ENCODE measurements around the gene RPL12.

Gene RPL12

DNA sequence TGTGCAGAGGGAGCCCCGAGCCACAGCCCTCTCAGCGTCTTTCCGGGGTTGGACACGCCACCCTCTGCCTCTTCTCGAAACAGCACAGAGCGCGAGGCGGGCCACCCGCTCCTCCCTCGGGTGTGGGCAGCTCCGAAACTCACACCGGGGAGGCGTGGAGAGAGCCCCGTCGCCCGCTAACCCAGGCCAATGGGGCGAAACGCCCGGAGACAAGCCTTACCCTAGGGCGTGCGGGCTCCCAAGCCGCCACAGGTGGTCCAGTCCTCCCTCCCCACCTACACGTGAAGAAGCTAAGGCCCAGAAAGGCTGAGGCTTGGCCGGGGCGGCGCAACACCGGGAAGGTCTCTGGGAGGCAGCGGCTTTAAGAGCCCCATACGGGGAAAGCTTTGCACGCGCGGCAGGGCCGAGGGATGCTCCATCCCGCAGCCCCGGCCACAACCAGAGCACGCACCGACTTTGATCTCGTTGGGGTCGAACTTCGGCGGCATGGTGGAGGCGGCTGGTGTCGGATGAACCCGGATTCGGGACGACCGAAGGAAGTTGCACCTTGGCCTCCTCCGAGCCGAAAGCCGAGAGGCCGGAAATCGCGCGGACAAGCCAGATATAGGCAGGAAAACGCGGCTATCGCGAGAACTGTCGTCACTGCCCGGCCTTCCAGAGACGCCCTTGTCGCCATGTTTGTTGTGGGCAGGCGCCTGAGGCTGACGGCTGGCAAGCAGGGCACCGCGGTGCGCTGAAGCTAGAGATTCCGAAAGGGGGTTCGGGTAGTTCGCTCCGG lies at the start of gene RPL12, which contains the start of gene LRSAM1:
TSS of gene RPL12 (minus strand) at position 577 of the 778 bp plus-strand sequence. CDS start at position 488, 89 bp downstream.
TSS of gene LRSAM1 (plus strand) at position 681 of the 778 bp plus-strand sequence. CDS start 3,018 bp downstream, outside the sequence.
- DNase-seq: peak; percentile 81

DNA sequence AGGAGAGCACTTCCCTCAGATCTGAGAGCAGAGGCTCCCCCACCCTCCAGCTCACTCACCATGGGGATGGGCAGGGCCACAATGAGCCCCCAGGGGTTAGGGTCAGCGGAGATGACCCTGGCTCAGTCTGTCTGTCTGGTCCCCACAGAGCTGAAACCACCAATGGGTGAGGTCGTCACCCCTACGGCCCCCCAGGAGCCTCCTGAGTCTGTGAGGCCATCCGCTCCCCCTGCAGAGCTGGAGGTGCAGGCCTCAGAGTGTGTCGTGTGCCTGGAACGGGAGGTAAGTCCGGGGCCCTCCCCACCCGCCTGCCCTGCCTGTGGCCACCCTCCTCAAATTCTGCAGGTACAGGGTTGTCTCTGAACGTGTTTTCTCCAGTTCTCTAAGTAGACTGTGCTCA lies 49.7 kb upstream of the RPL12 start:
- DNase-seq: no peak

DNA sequence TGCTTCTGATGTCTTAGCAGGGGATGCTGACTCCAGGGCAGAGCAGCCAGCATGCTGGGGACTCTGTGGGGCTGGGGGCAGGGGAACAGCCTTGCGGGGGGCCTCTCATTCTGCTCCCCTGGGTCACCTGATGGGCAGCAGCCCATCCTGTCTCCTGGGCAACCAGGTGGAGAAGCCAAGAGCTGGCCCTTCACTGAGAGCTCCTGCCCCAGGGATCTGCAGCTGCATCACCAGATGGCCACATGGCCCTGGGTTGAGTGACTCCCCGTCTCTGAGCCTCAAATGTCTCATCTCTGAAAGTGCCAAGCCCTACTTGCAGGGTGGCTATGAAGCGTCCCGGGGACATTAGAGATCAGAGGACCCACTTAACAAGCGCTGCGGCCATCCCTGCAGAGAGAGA lies 49.2 kb upstream of the RPL12 start:
- DNase-seq: no peak

DNA sequence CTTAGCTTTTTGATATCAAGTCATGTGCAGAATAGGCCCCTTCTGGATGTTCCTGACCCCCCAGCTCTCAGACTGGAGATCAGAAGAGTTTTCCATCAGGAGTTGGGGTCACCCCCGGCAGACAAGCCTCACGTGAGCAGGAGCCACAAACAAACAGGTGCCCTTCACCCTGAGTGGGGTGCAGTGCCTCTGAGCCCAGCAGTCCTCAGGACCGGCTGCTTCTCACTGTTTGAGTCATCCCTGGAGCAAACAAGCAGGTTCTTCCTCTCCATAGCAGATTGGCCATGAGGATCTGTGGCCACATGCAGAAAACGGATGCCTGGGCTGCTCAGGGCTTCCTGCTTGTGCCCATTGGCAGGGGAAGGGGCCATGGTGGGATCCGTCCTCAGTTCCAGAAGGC lies 47.1 kb upstream of the RPL12 start:
- DNase-seq: no peak

DNA sequence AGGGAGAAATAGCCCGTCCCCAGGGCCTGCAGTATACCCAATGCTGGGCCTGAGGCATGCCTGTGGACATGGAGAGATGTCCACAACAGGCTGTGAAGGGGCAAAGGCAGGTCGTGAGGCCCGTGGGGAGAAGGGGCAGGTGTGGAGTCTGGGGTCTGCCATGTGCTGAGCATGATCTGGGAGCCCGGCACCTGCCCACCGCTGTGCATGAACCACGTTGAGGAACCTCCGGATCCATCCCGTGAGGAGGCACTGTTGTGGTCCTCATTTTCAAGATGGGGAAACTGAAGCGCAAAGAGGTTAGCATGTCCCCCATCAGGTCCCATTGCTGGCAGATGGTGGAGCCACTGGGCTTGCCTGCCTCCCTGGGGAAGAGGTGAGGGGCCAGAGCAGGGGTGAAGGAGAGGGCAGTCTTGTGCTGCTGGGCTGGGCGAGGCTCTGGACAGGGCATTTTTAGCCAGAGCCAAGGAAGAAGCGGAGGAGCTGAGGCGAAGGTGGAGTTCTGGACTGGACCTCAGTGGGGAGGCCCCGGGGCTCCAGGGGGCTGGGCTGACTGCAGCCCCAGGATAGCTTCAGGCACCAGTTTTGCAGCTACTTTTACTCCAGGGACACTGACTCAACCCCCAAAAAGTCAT lies 46.6 kb upstream of the RPL12 start:
- DNase-seq: no peak

DNA sequence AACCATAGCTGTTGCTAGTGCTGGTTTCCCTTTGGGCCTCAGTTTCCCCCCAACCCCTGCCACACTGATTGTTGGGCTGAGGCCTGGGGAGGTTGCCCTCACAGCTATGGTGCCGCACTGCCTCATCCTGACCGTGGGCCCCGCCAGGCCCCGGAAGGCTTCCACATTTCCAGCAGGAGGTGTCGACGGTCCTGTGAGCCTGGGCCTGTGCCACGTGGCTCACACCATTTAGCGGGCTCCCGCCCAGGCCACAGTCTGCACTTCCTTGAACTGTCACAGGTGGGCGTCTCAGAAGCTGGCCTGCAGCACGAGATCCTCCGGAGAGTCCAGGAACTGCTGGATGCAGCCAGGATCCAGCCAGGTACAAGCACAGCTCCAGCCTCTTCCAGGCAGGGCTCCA lies 45.8 kb upstream of the RPL12 start:
- no peak for DNase-seq

DNA sequence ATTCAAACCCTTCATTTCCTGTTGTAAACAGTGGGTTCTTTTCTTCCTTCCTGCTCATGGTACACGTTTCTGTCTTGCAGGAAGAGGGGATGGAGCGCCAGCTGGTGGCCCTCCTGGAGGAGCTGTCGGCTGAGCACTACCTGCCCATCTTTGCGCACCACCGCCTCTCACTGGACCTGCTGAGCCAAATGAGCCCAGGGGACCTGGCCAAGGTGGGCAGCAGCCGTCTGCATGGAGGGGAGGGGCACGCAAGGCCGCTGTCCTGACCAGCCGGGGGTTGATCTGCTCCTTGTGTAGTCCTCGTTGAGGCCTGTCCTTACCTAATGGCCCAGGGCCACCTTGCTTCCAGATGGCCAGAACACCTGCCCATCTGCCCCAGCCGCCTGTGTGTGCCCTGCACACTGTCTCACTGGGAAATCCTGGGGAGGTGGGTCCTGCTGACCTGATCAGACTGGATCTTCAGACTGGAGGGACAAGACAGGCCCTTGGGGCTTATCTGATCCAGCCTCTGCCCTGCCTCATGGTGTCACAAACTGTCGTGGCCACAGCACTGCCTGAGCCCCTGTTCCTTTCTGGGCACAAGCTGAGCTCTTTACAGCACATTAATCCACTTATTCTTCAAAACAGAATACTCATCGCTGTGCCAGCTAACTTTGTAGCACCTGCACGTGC lies 44.8 kb upstream of the RPL12 start:
- no peak for DNase-seq

DNA sequence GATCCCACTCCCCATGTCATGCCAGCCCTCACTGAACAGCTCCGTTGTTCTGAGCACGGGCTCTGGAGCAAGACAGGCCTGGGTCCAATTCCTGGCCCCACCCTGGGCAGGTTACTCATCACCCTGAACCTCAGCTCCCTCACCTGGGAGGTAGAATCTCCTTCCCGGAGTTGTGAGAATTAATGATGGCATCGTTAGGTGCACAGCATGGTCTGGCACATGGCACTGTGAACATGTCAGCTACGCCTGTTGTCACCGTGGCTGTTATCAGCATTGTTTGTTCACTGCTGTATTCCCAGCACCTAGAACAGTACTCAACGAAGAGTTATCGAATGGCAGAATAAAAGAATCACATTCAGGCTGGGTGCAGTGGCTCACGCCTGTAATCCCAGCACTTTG lies 43.1 kb upstream of the RPL12 start:
- DNase-seq: no peak

DNA sequence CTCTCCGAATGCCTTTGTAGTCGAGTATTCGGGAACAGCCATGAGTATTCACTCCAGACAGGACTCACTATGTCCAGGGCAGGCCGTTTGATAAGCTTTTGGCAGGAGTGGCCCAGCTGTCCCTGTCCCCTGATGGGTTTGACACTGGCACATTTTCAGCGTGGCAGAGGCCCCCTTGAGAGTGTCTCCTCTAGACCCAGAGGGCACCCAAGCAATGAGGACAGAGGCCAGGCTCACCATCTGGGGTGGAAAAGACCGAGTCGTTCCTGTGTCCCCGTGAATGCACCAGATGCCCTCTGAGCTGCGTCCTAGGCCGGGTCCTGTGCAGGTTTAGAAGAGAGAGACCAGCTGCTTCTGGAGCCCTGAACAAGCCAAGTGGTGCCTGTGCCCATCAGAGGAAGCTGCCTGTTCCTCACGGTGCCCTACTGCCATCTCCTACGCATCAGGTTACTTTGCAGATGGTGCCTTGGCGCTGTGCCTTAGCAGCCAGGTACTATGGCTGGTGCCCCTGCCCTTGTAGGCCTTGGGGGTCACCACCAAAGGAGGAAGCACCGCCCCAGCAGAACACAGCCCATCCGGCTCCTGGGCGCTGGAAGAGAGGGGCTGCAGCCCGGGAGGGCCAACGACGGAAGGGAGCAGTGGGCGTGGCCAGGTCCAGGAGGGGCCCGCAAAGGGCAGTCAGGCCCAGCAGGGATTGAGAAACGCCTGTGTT lies 42.5 kb upstream of the RPL12 start:
- DNase-seq: no peak

DNA sequence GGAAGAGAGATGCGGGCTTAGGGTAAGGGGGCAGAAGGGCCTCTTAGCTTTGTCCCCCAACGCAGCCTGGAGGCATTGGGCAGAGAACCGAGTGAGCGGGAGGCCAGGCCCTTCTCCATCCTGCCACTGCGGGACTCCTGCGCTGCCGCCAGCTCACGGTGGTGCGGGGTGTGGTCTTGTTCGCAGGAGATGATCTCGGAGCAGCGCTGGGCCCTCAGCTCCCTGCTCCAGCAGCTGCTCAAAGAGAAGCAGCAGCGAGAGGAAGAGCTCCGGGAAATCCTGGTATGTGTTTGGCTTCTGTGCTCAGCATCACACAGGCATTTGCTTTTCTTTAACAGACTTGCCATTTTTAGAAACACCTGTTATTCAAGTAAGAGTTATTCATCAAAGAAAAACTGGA lies 41.4 kb upstream of the RPL12 start:
- DNase-seq: no peak

DNA sequence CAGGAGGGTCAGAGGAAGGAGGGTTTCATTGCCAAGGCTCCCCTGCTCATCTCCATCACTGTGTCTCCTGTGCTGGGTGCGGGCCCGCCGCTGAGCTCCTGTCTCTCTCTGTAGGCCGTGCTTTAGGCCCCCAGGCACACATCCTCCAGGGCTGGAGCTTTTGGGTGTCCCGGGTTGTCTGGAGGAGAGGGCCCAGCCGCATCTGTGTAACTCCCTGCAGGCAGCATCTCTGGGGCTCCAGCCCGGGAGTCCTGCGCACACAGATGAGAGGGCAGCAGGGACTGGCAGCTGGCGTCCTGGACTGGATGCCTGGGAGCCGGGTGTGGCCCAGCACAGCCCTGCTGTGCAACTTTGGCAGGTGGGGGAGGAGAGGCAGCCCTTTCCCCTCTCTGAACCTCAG lies 40.3 kb upstream of the RPL12 start:
- DNase-seq: no peak

DNA sequence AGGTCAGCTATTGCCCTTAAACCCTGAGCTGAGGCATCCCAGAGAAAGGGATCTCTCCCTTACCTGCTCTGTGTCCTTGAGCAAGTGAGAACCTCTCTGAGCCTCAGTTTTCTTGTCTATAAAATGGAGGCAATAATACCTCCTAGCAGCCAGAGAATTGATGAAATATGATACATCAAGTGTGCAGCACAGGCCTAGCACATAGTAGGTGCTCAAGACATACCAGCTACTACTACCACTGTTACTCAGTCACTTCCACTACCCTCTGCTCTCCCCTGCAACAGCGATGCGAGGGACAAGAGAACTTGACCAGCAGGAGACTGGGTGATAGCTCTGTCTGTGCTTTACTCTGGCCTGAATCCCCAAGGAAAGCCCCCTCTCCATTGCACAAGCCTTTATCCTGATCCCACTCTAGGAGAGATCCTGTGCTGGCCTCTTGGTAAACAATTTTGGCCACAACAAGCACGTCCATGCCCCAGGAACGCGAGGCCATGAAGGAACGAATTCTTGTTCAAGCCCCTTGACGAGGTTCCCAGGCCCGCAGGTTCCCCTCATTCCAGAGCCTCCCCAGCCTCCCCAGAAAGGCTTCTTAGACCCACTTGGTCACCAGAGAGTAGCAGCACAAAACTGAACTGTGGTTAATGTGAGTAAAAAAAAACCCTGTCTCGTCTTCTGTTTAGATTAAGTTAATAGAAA lies 39.5 kb upstream of the RPL12 start:
- DNase-seq: no peak

DNA sequence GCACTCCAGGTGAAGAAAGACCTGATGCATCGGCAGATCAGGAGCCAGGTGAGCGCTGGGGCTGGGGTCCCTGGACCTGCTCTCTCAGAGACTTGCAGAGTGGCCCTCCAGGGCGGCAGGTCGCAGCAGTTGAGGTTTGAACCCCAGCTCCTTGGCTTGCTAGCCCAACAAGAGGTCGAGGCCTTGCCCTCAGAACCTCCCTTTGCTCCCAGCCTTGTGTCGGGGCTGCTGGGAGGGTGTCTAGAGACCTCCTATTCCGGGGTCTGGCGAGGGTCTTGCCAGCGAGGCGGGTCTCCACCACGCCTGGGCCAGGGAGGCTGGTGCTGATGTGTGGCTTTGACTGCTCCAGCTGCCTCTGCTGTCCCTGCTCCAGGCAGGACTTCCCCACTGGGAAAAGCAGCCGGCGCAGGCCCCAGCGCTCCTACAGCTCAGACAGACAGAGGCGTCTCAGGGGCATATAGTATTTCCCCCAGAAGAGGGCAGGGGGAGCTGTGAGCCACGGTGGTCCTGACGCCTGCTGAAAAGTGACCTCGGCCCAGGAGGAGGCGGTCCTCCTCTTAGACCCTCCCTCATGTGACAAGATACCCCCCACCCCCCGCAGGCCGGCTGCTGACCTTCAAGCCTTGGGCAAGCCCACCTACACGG lies 38.4 kb upstream of the RPL12 start:
- no peak for DNase-seq

DNA sequence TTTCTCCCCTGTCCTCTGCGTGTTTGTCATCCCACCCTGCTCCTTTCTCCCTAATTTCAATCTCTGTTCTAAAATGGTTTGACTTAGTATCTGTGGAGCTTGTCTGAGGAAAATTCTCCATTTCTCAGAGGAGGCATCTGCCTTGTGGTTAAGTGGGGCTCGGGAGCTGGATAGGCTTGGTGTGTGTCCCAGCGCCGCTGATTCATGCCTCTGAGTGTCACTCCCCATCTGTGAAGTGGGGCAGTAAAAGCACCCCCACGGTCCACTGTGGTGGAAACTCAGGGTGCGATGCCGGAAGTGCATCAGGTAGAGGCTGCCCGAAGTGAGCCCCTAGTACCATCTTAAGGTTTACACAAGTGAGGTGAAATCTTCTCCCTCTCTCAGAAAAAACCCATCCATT lies 37.7 kb upstream of the RPL12 start:
- no peak for DNase-seq

DNA sequence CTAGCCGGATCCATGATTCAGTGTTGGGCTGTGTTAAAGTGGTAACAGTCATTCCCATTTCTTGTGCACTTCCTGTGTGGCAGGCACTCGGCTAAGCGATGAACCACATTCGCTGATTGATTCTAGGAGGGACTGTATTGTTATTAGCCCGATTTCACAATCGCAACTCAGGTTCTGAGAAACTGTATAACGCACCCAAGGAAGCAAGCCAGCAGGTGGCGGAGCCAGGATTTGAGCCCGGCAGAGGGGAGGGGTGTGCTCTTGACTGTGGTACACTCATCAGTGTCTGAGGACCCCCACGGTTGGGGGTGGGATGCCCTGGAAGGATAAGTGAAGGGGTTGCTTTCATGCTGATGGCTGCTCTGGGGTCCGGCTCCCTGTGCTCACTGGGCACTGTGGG lies 34.8 kb upstream of the RPL12 start:
- no peak for DNase-seq

DNA sequence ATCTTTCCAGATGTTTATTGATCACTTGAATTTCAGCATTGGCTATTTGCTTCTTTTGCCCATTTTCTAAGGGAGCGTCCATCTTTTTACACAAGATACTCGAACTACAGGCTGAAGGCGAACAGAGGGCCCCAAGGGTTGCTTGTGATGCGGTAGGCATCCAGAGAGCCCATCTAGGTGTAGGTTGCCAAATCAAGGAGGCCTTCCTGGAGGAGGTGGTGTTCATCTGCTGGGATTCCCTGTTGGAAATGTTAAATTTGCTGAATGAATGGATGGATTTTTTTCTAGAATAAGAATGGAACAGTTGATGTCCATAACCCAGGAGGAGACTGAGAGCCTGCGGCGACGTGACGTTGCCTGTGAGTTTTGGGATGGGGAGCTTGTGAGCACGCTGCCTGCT lies 31.5 kb upstream of the RPL12 start:
- DNase-seq: no peak

DNA sequence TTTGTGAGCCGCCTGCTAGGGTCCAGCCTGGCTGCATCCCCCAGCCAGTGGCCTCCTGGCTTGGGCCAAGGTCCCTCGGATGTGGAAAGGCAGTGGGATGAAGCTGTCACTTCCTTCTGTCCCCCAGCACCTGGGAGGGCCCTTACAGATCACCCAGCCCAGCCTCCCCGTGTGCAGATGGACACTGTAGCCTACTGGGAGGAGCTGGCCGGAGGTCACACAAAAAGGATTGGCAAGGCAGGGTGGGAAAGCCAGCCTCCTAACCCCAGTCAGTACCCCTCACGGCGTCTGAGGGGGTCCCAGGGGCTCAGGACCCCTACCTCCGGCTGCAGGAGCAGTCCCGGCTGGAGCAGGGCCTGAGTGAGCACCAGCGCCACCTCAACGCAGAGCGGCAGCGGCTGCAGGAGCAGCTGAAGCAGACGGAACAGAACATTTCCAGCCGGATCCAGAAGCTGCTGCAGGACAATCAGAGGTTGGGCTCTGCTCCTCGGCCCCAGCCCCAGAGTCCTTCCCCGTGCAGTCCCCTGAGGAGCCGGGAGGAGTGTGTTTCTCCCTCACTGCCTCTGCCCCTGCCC lies 28.4 kb upstream of the RPL12 start:
- DNase-seq: no peak

DNA sequence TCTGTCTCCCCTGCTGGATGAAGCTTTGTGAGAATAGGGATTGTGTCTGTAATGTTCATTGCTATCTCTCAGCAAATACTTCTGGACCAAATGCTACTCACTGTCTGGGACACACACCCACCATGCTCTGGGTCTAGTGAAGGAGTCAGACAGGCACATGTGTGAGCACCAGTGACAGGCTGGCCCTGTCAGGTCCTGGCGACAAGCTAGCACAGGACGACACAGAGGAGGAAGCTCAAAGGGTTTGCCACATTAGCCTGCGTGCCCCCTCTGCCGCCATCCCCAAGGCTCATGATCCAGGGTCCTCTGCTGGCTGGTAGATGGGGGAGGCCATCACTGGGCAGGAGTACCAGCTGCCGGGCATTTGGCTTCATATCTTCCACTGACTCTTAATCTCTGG lies 23.4 kb upstream of the RPL12 start:
- no peak for DNase-seq

DNA sequence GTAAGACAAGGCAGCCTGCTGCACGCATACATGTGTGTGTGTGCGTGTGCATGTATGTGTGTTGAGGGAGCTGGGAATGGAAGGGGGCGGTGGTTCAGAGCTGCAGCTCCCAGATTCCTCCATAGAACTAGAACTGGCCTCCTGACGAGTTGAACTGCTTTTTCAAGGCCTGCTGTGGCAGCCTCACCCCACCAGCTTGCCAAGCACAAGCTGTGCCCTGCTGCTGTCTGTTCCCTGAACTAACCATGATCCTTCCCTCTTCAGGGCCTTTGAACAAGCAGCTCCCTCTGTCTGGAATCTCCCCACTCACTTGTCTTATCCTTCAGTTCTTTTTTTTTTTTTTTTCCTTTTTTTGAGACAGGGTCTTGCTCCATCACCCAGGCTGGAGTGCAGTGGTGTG lies 22.7 kb upstream of the RPL12 start:
- DNase-seq: no peak

DNA sequence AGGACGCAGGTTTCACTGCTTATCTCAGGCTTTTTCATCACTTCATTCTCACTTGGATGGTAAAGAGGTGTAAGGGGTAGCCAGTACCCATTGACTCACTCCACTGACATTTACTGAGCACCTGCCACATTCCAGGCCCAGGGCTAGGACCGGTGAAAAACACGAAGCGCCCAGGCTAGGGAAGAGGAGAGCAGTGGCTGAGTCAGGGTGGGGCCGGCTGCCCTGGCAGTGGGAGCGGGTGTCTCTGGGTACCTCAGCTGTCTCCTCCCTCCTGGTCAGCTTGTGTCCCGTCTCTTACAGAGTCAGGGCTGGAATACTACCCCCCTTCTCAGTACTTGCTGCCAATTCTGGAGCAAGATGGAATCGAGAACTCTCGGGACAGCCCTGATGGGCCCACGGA lies 22.3 kb upstream of the RPL12 start:
- DNase-seq: no peak

DNA sequence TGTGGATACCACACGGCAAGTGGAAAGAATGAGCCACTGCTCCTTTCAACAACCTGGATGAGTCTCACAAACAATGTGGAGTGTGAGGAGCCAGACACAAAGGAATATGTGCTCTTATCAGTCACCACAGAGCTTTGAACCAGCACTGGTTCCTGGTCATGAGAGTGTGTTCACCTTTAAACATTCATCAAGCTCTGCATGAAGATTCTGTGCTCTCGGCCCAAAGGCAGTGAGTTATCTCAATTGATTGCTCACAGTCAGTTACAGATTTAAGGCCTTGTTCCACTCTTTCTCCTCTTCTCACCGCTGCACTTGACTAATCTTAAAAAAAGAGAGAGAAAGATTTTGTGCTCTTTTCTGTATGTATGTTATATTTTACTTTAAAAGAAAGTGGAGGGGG lies 19.5 kb upstream of the RPL12 start:
- no peak for DNase-seq

DNA sequence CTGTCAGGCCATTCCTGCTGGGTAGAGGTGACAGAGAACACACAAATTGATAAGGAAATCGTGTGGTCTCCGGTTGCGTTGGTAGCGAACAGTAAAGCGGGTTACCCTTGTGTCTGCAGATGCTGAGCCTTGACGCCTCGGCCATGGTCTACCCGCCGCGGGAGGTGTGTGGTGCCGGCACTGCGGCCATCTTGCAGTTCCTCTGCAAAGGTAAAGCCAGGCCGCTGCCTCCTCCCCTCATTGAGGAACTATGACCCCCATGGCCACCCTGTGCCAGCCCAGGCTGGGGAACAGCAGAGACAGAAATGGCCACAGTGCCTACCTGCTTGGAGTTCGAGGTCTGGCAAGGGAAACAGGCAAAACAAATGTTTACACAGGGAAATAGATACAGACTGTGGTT lies 16.4 kb upstream of the RPL12 start:
- no peak for DNase-seq
